NCI-H460 (cell line): Measurements from ENCODE around the gene WDPCP. TPM values are rescaled to one million over a fixed set of nuclear protein-coding genes. Genes with fewer than 3 reads are reported as not detected.
"Not testable (repeated sequence)": the region's sequence is repeated elsewhere in the genome, so short reads cannot be mapped to it uniquely, and the experiment has no call there.

Experiments used
- DNase-seq: peaks from one replicate; pipeline ENCODE4 v3.0.0-alpha.2; 2016; ENCODE audit warnings: low read depth; ENCODE audit errors: extremely low read depth
- total RNA-seq: library from RNA; depleted of rRNA; stranded (reverse); fragments of >200 nt; shearing (Covaris generic); gene quantifications from 2 replicates; pipeline ENCODE4 v1.2.3, GENCODE V29; 2014

Gene WDPCP
- total RNA-seq, 1 experiment from 2014 or later, result 7.9 TPM

DNA sequence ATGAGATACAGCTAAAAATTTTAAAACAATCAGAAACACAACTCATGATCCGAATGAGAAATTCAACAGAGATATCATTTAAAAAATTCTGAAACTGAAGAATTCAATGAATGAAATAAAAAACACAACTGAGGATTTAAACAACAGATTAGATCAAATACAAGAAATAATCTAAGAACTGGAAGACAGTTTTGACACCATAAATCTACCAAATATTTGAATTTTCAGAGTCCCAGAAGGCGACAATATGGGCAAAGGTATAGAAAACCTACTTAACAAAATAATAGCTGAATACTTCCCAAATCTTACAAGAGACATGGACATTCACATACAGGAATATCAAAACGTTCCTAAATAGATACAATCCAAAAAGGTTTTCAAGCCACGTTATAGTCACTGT is 315.7 kb downstream of the WDPCP start:
- DNase-seq, result no peak

DNA sequence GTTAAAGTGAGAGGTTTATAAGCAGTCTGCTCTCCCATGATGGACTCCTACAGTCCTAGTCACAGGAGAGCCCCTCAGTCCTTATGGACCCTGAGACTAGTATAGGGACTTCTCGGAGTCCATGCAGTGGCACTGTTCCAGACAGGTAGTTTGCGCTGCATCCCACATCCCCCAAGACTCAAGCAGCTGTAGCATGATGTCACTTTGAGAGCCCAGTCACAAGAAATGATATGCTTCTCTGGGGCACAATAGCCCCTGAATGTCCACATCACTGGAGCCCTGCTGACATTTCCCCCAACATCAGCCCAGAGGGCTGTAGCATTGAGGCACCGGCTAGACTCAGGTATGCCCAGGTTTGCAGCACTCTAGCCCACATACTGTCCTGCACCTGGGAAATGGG is 317.6 kb downstream of the WDPCP start:
- DNase-seq, result no peak

DNA sequence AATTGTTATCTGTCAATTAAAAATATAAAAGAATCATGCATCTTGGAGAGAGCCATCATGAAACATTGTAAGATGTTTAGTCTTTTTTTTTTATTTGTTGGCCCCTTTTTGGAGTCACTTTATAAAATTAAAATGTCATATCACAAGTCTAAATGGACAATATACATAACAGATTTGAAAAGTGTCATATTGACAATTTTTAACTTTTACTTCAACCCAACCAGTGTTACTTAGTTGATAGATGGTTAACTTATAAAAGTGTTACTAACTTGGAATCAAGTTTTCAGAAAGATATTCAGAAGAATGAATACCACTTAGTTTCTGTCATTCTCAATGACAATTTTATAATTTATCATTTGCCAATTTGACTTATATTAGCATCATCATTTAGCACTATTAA is 319.3 kb downstream of the WDPCP start:
- DNase-seq, result no peak

DNA sequence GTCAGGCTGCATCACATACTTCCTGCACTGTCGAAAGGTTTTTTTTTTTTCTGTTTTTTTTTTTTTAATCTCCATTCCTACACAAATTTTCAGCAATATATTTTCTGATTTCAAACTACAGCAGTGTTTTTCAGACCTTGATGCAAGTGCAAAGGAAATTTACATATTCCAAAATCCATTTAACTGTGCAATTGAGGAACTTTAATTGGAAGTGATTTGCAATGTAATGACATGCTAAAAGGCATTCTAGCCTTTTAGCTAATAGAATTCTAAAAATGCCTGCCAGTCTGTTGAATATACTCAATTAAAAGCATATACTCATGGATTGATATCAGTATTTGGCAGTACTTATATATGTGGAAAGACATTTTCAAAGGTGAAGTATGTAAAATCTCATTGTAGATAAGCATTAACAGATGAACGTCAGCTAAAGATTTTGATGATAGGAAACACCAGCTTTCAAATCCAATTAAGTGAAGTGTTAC is 327.1 kb downstream of the WDPCP start:
- no peak for DNase-seq

DNA sequence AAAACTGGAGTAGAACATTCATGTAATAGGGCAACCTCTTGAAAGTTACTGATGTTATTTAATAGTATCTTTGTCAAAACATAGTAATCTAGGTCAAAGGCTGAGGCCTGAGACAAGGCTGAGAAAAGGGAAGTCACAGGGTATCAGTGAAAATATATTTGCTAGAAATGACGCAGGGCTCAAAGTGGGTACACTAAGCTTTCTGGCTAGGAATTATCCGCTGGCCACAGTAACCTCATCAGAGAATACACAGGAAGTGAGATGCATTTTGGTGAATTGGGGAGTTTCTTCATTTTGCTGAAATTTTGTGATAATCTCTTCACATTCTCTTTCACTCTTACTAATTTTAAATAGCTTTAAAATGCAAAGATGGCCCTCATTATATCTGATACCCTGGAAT is 330.8 kb downstream of the WDPCP start:
- no peak for DNase-seq

DNA sequence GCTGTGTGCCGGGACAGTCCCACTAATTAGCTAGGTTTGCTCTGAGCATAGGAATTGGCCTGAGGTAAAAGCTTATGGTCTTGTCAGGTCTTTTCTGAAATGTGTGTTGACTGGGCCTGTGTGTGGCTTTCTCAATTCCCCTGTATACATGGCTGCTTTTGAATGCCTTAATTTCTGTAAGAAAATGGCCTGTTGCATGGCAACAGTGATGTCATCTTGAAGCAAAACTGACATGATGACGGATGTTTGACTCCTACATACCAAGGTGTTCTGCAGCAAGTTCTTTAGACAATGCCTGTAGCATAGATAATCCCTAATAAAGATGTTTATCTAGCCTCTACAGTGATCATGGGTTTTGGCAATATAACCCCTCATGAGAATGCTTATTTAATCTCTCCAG is 339.1 kb downstream of the WDPCP start:
- no peak for DNase-seq

DNA sequence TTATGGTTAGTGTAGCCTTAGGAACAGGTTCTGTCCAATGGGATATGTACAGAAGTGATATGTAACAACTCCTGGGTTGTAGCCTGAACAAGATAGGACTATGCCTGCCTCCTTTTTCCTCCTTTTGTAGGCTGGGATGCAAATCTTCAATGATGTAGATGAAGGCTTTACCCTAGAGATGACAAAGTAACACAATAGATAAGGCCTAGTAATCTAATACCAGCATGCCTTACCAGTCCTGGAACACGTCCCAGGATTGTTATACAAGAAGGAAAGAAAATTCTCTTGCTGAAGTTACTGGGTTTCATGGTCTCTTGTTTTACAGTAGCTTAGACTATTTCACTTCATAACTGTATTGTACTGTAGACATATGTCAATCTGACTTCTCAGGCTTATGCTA is 345.5 kb downstream of the WDPCP start:
- no peak for DNase-seq

DNA sequence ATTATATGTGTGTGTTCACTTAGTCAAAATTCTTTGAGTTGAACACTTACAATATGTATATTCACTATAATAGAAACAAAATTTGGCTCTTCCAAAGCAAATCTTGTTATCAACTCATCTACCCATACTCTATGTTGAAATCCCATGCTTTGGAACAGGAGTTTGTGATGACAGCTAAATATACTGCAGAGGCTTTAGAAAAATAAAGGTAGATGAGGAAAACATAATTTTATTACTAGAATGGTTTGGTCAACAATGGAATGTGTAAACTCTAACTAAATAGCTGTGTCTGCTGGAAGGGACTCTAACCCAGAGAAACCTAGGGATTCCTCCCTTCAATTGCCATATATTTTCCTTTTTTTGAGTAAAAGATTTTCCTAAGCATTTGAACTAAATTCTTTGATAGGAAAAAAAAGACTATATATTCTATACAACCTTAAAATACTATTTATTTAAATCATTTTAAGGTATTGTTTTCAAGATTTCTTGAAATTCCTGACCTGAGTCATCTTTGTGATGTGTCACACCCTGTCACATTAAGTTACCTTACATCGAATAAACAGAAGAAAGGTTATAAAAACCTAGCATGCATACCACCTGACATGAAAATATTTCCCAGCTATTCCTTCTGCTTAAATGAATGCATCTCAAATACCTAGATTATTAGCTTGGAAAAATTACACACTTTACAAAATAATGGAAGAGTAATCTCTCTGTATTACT is 362.2 kb downstream of the WDPCP start:
- DNase-seq, result no peak

DNA sequence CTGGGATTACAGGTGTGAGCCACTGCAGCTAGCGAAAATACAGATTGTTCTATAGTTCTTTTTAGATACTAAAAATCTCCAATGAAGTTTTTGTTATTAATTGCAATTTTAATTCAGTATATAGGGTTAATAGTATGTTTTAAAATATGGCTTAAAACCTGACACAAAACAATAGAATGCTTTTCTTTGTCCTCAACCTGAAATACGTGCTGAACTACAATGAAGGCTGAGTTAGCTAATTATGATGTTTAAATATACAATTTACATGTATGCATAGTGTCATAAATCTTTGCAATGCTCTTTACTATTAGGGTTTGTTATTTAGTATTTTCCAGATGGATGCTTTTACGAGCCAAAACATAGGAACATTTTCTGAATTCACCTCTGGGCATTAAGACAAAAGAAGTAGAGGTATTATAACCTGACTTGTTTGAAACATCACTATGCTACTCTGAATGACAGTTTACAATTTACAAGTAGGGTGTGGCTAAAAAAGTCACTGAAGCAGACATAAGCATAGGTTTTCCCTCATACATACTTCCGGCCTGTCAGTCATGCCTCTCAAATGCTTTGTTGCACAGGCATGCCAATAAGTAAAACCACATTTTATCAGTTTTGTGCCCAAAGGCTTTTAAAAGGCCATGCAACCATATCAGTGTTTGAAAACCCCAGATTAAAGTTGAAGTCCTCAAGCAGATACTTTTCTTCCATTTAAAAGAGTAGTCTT is 369.3 kb downstream of the WDPCP start:
- DNase-seq, result no peak

DNA sequence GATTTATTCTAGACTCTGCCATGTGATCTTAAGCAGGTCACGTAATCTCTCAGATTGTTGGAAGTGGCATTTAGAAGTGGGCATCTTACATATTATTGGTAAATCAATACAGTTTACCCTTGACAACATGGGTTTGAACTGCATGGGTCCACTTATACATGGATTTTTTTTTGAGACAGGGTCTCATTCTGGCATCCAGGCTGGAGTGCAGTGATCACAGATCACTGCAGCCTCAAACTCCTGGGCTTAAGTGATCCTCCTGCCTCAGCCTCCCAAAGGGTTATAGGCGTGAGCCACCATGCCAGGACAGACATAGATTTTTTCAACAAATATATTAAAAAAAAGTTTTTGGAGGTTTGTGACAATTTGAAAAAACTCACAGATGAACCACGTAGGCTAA is 393.0 kb downstream of the WDPCP start:
- no peak for DNase-seq

DNA sequence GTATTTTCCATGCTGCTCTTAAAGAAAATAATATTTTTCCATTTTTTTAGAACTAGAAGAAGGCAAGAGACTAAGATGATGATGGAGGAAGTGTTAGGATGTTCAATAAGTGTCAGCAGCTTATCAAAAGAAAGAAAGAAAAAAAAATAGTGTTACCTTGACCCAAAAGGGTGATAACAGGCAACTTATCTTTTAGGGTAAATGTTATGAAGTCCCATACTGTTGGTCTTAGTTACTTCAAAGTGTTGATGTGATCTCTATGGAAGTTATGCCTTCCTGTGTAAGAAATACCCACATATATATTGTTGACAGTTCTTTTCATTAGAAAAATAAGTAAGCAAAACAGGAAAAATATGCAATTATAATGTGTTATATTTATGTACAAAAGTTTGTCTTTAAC is 394.1 kb downstream of the WDPCP start:
- no peak for DNase-seq

DNA sequence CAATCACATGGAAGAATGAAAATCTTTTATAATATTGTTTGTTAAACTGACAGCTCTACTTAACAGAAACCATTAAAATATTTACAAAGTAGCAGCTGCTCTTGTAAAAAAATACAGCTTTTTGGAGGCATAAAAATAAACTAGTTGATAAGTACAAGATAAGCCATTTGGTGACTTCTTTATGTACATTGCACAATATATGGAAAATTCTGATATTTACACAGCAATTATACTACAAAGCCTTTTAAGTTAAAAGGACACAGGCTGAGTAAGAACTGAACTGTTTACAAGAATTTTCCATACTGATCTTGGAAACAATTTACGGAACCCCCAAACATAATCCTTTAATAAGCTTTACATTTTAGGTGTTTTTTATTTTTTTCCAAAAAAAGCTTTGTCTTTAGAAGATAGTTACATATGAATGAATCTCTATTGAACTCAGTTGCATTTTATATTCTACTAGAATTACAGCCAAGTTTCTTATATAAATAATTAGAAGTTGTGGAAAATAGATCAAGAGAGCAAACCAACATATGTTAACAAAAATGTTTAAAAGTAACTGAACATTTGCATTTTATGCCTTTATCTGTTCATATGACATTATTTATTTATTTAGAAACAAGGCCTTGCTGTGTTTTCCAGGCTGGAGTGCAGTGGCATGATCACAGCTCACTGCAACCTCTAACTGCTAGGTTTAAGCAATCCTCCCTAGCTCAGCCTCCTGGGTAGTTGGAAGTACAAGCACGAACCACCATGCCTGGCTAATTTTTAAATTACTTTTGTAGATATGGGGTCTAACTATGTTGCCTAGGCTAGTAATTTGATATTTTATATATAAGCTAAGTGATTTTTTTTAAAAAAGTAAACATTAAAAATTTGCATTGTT is 395.1 kb downstream of the WDPCP start:
- no peak for DNase-seq

DNA sequence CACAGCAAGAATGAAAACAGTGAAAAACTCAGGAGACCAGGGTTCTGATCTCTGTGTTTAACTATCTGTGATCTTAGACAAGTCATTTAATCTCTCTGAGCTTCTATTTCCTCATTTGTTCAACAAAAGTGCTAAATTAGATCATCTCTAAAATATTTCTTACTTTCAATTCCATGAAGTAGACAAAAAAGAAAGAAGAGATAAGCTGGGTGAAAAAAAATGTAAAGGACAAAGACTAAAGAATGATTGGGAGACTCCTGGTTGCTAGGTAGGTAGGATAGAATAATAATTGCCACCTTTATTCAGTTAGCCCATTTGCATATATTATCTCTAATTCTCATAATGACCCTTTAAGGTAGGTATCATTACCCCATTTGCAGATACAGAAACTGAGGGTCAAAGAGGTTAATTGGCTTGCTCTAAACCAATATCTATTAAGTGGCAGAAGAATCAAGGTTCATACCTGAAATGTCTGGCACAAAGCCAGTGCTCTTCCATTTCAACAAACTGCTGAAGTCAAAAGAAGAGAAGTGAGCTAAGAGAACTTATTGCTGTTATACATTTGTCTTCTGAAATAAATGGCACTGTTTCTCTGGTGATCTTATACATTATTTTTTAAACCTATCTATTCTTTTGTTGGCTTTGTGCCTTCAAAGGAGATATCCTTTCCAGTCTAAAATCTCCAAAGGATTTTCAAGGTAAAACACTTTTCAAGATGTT is 395.9 kb downstream of the WDPCP start:
- DNase-seq, result no peak

DNA sequence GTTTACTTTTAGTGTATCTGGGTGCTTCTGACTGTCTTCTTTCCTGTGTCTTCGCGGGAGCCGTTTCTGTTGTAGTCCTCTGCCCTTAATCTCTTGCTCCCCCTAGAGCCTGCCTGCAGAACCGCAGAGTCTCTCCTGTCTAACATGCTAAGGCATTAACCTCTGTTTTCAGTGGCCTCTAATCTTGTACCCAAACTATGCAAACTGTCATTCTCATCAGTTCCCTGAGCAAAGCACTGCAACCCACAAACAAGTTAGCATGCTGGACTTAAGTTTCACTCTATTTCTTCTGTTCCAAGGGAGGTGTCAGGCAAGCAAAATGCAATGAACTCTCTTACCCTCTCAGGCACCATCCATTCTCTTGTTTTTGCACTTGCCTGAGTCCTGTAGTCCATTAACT is 399.3 kb downstream of the WDPCP start:
- DNase-seq, result peak; percentile 59

DNA sequence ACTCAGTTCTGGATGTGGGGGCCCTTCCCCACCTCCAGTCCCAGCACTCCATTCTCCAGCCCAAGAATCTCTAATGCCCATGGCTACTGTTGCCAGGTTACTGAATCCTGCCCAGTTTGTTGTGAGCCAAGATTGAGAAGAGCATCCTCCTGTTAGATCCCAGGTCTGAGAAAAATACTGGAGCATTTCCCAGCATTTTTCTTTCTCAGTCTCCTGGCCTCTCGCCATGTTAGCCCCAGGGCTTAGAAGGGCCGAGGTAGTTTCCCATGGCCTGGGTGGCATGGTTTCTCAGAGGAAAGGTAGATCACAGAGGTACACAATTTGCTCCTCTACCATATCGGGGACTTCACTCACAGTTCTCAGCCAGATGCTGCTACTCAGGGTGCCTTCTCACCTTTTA is 401.9 kb downstream of the WDPCP start:
- DNase-seq, result no peak

DNA sequence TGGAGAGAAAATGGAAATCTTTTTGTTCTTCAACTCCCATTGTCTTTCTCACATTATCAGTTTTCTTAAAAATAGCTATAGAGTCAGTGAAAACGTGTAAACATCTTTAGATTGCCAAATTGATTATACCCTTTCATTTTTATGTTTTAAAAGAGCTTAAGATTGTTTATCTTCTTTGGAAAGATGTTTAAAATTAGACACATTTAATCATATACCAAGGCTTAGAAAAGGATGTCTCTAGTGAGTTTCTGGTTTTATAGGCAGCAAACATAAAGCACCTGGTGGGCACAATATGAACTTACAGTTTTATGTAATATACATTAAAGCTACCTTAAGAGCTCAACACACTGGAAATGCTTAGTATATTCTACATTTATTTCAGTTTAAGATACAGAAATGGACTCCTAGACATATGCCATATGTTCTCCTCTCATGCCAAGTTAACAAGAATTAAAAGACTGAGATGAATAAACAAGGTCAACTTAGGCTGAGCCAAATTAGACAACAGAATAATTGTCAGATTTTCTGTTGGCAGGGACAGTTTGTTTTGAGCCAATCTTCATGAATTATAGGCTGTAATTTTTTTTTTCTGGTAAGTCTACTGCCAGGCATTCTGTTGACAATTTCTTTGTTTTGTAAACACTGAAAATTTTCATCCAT is 425.0 kb downstream of the WDPCP start:
- DNase-seq, result no peak

DNA sequence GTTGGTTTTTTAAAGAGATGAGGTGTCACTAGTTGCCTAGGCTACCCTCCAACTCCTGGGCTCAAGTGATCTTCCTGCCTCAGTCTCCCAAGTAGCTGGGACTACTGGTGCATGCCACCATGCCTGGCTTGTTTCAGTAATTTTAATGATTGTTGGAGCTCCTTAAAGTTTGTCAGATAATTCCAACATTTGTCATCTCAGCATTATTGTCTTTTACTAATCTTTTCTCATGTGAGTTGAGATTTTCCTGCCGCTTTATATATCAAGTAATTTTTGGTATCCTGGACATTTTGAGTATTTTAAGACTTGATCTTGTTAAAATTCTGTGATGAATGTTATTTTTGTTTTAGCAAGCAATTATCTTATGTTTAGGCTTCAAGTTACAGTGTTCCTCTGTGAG is 429.0 kb downstream of the WDPCP start:
- no peak for DNase-seq

DNA sequence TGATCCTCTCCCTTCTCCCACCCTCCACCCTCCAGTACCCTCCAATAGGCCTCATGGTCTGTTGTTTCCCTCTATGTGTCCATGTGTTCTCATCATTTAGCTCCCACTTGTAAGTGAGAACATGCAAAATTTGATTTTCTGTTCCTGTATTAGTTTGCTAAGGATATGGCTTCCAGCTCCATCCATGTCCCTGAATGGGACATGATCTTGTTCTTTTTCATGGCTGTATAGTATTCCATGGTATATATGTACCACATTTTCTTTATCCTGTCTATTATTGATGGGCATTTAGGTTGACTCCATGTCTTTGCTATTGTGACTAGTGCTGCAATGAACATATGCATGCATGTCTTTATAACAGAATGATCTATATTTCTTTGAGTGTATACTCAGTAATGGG is 451.6 kb downstream of the WDPCP start:
- not testable (repeated sequence) for DNase-seq

DNA sequence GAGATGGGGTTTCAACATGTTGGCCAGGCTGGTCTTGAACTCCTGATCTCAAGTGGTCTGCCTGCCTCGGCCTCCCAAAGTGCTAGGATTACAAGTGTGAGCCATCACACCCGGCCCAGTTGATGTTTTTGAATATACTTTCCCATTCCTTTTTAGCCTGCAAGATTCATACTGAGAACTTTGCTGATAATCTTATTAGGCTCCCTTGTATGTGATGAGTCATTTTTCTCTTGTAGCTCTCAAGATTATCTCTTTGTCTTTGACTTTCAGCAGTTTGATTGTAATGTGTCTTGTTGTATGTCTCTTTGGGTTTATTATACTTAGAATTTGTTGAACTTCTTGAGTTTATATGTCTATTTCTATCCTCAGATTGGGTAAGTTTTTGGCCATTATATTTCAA is 456.3 kb downstream of the WDPCP start:
- no peak for DNase-seq

DNA sequence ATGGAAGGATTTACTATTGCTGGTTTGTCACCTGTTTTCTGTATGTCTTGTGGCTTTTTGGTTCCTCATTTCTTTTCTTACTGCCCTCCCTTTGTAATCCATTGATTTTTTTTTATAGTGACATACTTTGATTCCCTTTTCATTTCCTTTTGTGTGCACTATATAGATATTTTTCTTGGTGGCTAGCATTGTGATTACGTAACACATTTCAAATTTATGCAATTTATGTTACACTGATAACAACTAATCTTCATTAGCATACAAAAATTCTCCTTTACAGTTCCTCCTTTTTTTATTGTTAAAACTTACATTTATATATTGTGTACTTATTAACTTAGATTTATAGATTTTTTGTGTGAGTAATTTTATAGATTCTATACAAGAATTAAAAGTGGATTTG is 457.1 kb downstream of the WDPCP start:
- no peak for DNase-seq
